Lower leg skin (tissue), 4 donors: Measurements from ENCODE around the gene FST. TPM values are rescaled to one million over a fixed set of nuclear protein-coding genes. Genes with fewer than 3 reads are reported as not detected.

Experiments used
- DNase-seq, 2 donors: peaks; one replicate each; pipeline ENCODE4 v3.0.0-alpha.2; 2019; ENCODE audit warnings: low spot score in 2 of 2
- H3K4me3 ChIP-seq: fragments of 200-600 bp; sonication (generic); 2 replicates; pipeline ENCODE4 v1.5.1; 2017; ENCODE audit warnings: mild to moderate bottlenecking, low read depth; ENCODE audit not compliant: poor library complexity, severe bottlenecking
- POLR2A ChIP-seq, 2 donors: fragments of 450-650 bp; IDR thresholded peaks; one replicate each; pipeline ENCODE4 v1.6.1; 2016 to 2017; ENCODE audit warnings: antibody characterized with exemption in 2 of 2, mild to moderate bottlenecking in 1 of 2, moderate library complexity in 1 of 2
- WGBS, 2 donors: methylation state at CpG; one replicate each; pipeline ENCODE4 v1.1.5; 2018; 5-methylcytosine and 5-hydroxymethylcytosine counted together
- intact Hi-C: fragments of 100-400 bp; cut with DNase I; formaldehyde crosslinking; loops from one replicate; pipeline ENCODE4 v1.15.0; 2023; ENCODE audit warnings: low total_unique reads
- total RNA-seq, 4 donors: library from RNA; depleted of rRNA; stranded (reverse); fragments of >200 nt; gene quantifications; one replicate each; pipeline ENCODE4 v1.1.0, GENCODE V29; 2016
- TF ChIP-seq, protein P1 (sequence below), 3 donors: fragments of 450-650 bp; IDR thresholded peaks; one replicate each; pipeline ENCODE4 v1.5.1; 2016; ENCODE audit warnings: antibody characterized with exemption in 3 of 3, mild to moderate bottlenecking in 3 of 3, moderate library complexity in 2 of 3

FST gene
- total RNA-seq, 4 donors from 2014 or later, result 6.1 to 14.0 (median 8.7) TPM

DNA sequence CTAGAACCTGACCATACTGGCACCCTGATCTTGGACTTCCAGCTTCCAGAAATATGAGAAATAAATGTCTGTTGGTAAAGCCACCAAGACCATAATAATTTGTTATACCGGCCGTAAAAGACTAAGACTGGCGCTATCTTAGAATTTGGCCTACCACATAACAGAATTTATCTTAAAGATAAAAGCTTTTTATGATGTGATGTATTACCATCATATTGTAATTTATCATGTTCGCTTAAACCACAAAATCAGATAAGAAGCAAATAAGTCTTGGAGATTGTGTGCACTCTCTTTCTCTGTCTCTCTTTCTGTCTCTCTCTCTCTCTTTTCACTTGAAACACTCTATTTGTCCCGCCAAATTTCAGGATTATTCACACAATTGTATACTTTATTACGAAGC is 35.6 kb downstream of the FST start:
- no peak for TF ChIP-seq POLR2A (IDR thresholded peaks at IDR 0.05)
- TF ChIP-seq, protein P1, sequence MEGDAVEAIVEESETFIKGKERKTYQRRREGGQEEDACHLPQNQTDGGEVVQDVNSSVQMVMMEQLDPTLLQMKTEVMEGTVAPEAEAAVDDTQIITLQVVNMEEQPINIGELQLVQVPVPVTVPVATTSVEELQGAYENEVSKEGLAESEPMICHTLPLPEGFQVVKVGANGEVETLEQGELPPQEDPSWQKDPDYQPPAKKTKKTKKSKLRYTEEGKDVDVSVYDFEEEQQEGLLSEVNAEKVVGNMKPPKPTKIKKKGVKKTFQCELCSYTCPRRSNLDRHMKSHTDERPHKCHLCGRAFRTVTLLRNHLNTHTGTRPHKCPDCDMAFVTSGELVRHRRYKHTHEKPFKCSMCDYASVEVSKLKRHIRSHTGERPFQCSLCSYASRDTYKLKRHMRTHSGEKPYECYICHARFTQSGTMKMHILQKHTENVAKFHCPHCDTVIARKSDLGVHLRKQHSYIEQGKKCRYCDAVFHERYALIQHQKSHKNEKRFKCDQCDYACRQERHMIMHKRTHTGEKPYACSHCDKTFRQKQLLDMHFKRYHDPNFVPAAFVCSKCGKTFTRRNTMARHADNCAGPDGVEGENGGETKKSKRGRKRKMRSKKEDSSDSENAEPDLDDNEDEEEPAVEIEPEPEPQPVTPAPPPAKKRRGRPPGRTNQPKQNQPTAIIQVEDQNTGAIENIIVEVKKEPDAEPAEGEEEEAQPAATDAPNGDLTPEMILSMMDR (IDR thresholded peaks at IDR 0.05), result no peak
- intact Hi-C loops, result no loop called here
- H3K4me3 ChIP-seq, result no peak overlapping the region
- WGBS, 2 donors, result 76 to 86% methylated on average over 6 of the region's 6 CpGs
- no peak for DNase-seq

DNA sequence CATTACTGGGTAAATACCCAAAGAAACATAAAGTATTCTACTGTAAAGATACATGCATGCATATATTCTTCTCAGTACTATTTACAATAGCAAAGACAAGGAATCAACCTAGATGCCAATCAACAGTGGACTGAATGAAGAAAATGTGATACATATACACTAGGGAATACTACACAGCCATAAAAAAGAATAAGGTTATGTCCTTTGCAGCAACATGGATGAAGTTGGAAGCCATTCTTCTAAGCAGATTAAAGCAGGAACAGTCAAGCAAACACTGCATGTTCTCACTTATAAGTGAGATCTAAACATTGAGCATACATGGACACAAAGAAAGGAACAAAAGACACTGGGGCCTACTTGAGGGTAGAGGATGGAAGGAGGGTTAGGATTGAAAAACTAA is 40.4 kb downstream of the FST start:
- no peak for TF ChIP-seq POLR2A (IDR thresholded peaks at IDR 0.05)
- TF ChIP-seq, protein P1 (IDR thresholded peaks at IDR 0.05), result no peak
- no peak for DNase-seq
- intact Hi-C loops, result no loop called here
- no peak overlapping the region for H3K4me3 ChIP-seq

Other genes with a start within 250 kb of the FST start
- 10 to 100 TPM; 45.4 to 91.0 (median 76.7) TPM for gene NDUFS4, start 80.0 kb downstream of the FST start, total RNA-seq